ENCODE measurements around the gene MYO9B.
"Not testable (repeated sequence)": the region's sequence is repeated elsewhere in the genome, so short reads cannot be mapped to it uniquely, and the experiment has no call there.

The MYO9B gene

DNA sequence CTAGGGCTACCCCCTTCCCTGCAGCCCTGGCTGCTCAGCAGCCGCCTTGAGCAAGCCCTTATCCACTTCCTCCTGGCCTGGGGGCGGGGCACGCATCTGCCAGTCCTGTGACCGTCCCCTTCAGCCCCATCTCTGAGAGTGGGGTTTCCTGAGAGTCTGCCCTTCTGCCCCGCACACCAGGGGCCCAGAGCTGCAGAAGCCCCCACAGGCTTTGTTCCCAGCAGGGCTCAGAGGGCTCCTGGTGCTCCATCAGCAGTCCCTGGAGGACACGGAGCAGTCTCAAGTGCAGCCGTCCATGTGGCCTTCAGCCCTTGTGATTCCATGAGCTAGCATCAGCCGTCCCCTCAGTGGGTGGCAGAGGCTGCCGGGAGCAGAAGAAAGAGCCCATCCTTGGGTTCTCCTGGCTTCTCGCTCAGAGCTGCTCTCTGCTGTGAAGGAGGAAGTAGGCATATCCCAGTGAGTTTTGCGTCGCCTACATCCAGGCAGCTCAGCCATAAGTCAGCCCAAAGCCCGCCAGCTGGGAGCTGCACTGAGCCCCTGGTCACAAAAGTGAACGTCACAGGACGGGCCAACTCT, 16.3 kb downstream of the MYO9B start:
- FAIRE-seq (no peak), DNase-seq (ENCODE audit: low spot score) (no peak)

DNA sequence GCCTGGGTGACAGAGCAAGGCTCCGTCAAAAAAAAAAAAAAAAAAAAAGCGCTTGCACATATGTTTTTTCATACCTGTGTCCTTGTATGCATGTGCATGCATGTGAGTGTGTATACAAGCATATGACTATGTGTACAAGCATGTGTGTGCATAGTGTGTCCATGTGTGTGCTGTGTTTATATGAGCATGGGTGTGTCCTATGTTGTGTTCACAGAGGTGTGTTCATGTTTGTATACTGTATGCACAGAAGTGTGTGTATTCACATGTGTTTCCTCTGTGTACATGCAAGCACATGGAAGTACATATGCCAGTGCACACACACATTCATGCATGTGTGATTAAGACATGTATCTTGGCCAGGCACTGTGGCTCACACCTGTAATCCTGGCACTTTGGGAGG, 17.1 kb downstream of the MYO9B start:
- no peak for DNase-seq (ENCODE audit: low spot score)
- no peak for FAIRE-seq

DNA sequence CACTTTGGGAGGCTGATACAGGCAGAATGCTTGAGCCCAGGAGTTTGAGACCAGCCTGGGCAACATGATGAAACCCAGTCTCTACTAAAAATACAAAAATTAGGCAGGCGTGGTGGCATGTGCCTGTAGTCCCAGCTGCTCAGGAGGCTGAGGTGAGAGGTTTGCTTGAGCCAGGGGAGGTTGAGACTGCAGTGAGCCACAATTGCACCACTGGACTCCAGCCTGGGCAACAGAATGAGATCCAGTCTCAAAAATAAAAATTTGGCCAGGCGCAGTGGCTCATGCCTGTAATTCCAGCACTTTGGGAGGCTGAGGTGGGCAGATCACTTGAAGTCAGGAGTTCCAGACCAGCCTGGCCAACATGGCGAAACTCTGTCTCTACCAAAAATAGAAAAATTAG, 19.1 kb downstream of the MYO9B start:
- FAIRE-seq; DNase-seq (ENCODE audit: low spot score): not testable (repeated sequence)

DNA sequence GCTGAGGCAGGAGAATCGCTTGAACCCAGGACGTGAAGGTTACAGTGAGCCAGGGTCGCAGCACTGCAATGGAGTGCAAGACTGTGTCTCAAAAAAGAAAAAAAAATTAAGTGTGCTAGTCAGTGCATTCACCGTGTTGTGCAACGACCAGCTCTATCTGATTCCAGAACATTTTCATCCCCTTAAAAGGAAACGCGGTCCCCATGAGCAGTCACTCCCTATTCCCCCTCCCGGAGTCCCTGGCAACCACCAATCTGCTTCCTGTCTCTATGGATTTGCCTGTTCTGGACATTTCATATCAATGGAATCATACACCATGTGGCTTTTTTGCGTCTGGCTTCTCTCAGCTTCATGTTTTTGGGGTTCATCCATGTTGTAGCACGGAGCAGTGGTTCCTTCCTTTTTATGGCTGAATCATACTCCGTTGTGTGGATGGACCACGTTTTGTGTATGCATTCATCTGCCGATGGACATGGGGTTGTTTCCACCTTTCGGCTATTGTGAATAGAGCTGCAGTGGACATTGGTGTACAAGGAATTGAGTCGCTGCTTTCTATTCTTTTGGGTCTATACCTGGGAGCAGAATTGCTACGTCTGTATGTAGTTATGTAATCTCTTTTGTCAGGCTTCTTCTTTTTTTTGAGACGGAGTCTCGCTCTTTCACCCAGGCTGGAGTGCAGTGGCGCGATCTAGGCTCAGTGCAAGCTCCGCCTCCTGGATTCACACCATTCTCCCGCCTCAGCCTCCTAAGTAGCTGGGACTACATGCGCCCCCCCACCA, 19.8 kb downstream of the MYO9B start:
- no peak for FAIRE-seq
- no peak for DNase-seq (ENCODE audit: low spot score)

DNA sequence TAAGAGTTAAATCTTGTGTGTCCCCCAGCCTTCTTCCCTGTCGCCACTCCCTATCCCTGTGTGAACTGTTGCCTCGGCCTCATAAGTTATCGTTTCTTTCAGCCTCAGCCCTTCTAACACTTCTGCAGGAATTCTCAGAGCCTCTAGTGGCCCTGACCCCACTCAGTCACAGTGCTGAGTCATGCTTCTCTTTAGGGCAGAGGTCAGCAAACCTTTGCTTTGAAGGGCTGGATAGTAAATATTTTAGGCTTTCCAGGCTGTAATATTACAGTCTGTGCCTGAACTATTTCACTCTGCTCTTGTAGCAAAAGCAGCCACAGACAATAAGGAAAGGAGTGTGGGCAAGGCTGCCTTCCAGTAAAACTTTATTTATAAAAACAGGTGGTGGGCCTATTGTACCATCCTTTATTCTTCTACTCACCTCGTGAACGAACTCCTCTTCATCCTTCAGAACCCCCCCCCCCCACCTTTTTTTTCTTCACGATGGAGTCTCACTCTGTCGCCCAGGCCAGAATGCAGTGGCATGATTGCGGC, 22.1 kb downstream of the MYO9B start:
- no peak for FAIRE-seq

DNA sequence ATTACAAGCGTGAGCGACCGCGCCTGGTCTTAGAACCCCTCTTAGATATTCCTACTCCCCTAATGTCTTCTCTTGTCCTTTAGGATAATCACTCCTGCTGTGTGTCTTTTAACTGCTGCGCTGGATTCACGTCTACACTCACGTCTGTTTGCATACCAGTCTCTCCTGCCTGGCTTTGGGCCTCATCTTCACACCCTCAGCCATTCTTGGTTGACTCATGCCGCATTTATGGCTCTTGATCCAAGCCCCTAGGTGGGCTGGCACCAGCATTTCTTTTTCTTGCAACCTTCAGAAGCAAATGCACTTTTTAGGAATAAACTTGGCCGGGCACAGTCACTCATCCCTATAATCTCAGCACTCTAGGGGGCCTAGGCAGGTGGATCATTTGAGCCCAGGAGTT, 22.7 kb downstream of the MYO9B start:
- FAIRE-seq (no peak), DNase-seq (ENCODE audit: low spot score) (no peak)

More for the DNA sequence above, 22.1 kb downstream of the MYO9B start:
- no peak for DNase-seq (ENCODE audit: low spot score)

DNA sequence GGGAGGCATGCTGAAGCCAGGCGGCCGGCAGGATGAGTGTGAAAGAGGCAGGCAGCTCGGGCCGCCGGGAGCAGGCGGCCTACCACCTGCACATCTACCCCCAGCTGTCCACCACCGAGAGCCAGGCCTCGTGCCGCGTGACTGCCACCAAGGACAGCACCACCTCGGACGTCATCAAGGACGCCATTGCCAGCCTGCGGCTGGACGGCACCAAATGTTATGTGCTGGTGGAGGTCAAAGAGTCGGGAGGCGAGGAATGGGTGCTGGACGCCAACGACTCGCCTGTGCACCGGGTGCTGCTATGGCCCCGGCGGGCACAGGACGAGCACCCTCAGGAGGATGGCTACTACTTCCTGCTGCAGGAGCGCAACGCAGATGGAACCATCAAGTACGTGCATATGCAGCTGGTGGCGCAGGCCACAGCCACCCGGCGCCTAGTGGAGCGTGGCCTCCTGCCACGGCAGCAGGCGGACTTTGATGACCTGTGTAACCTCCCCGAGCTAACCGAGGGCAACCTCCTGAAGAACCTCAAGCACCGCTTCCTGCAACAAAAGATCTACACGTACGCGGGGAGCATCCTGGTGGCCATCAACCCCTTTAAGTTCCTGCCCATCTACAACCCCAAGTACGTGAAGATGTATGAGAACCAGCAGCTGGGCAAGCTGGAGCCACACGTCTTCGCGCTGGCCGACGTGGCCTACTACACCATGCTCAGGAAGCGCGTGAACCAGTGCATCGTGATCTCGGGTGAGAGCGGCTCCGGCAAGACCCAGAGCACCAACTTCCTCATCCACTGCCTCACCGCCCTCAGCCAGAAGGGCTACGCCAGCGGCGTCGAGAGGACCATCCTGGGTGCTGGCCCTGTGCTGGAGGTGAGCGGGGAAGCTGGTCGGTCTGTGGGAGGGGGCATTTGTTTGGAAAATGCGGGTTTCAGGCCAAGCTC, 26.4 kb downstream of the MYO9B start:
- DNase-seq (ENCODE audit: low spot score) (no peak), FAIRE-seq (no peak)

DNA sequence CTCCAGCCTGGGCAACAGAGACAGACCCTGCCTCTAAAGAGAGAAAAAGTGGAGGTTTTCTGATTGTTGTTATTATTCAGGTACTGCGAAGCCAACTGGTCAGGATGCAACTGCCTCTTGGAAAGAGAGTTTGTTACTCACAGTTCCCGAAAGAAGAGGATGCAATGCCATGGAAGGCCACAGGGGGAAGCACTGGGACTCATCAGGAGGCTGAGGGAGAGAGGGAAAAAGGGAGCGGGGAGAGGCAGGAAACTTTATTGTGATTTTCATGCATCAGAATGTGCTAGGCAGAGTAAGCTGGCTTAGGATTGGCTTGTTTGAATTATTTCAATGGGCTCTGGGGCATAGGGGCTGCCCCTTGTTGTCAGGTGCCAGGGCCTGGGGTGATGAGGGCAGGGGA, 27.6 kb downstream of the MYO9B start:
- FAIRE-seq (no peak), DNase-seq (ENCODE audit: low spot score) (no peak)

DNA sequence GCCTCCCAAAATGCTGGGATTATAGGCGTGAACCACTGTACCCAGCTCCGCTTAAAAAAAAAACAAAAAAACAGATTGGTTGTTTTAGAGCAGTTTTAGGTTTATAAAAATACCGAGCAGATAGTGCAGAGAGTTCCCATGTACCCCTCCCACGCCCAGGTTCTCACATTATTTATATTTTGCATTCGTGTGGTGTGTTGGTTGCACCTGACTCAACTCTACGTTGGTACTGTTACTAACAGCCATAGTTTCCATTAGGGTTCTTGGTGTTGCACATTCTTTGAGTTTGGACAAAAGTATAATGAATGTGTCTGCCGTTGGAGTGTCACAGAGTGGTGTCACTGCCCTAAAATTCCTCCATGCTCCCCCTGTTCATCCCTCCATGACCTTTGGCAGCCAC, 29.1 kb downstream of the MYO9B start:
- DNase-seq (ENCODE audit: low spot score) (no peak), FAIRE-seq (no peak)

DNA sequence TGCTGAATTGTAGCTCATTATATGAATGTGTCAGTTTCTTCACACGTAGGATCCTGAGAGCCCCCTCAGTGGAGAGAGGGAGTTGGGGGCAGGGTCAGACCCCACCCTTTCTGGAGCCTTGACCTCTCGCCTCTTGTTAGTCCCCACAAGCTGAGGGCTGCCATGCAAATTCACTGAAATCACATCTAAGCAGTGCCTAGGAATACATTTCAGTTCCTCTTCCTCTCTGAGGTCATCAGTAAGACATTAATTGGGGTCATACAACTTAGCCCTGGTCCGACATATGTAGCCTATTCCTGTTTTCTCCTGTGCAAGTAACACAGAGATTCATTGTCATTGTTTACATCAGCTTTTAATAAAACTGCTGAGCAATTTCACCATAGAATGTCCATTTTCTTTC, 30.0 kb downstream of the MYO9B start:
- DNase-seq (ENCODE audit: low spot score) (no peak), FAIRE-seq (no peak)

DNA sequence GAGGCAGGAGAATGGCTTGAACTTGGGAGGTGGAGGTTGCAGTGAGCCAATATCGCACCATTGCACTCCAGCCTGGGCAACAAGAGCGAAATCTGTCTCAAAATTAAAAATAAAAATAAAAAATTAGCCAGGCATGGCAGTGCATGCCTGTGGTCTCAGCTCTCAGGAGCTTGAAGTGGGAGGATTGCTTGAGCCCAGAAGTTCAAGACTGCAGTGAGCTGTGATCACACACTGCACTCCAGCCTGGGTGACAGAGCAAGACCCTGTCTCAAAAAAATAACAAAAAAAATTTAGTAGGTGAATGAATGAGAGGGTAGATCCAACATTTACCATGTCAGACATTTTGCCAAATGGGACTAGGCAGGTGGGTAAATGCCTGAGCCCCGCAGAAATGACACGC, 31.4 kb downstream of the MYO9B start:
- DNase-seq (ENCODE audit: low spot score); FAIRE-seq: not testable (repeated sequence)

DNA sequence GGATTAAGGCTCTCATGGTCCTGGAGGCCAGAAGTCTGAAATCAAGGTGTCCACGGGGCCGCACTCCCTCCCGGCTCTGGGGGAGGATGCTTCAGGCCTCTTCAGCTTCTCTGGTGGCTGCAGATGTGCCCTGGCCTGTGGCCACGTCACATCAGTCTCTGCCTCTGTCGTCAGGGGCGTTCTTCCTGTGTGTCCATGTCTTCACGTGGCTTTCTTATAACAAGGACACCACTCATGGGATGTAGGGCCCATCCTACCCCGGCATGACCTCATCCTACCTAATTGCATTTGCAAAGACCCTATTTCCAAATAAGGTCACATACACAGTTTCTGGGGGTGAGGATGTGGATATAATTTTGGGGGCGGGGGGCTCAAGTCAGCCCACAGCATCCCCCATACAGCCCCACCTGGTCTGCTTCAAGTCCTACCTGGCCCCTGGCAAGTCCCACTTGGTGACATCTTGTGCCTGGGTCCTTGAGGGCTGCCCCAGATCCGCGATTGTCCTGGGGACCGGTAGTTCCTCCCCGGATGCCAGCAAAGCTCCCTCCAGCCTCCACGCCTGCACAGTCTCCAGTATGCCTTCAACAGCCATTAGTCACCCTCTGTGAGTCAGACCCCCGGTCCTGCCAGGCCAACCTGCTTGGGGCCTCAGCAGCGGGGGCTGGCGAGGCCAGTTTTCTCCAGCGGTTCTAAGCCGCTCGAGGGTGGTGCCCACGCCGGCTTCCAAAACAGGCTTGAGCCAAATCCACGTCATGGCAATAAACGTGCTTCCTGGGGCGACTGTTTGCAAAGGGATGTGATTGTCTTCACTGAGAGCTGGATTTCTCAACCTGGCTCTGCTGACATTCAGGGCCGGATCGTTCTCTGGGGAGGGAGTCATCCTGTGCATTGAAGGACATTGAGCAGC, 32.2 kb downstream of the MYO9B start:
- no peak for FAIRE-seq
- peak; percentile 91 for DNase-seq (ENCODE audit: low spot score)

DNA sequence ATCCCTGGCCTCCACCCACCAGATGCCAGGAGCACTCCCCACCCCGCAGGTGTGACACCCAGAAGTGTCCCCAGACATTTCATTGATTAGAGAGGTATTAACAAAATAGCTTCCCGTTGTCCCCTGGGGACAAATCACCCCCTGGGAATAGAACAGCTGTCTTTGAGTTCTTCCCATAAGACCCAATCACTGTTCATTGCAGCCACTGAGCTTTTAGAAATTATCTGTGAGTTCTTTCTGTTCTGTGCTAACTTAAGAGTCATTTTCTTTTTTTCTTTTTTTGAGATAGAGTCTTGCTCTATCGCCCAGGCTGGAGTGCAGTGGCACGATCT, 32.8 kb downstream of the MYO9B start:
- FAIRE-seq (no peak), DNase-seq (ENCODE audit: low spot score) (no peak)

DNA sequence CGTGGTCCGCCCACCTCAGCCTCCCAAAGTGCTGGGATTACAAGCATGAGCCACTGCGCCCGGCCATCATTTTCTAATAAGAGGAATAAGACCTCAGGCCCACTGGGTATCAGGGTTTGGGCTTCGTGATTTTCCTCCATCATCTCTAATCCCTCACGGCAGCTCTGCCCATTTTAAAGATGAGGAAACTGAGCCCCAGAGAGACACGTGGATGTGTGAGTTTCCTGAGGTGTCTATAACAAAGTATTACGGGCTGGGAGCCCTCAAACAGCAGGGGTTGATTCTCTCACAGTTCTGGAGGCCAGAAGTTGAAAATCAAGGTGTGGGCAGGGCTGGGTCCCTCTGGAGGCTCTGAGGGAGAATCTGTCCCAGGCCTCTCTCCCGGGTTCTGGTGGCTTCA, 33.7 kb downstream of the MYO9B start:
- DNase-seq (ENCODE audit: low spot score) (no peak), FAIRE-seq (no peak)

DNA sequence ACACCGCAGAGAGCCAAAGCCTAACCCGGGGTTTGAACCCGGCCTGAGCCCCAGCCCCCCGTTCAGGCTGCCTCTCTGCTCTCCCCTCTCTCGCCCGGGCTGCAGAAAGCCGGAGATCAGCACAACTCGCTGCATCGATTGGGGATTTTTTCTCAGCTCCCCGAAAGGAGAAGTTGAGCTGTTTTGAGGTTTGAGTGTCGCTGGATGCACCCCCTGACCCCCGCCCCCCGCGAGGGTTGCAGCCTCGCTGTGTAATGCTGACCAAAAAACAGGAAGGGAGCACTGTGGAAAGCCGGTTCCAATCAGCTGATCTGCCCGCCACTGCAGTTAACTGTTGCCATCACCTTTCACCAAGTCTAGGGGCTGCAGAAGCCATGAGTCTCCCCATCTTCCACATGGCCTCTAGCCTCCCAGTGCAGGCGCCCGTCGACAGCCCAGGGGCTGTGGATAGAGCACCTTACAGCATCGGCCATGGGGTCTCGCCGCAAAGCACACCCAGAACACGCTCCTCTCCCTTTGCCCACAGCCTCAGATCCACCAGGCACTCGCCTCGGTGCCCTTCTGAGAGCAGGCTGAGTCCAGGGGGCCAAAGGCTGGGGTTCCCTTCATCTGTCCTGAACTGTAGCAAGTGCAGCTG, 34.5 kb downstream of the MYO9B start:
- FAIRE-seq (no peak), DNase-seq (ENCODE audit: low spot score) (no peak)

DNA sequence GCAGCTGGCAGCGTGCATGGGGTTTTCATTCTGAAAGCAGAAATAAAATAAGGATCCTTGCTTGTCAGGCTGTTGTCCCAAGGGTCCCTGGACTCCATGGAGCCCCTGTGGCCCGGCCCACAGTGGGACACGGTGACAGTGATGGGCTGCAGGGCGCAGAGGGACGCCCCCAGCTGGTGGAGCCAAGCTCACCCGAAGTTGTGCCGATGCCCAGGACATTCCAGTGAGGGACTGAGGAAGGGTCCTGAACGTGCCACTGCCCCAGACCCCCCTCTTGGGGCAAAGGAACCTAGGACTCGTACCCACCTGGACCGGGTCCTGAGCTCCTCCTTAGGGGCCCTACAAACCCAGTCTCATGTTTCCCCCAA, 35.0 kb downstream of the MYO9B start:
- DNase-seq (ENCODE audit: low spot score) (no peak), FAIRE-seq (no peak)

DNA sequence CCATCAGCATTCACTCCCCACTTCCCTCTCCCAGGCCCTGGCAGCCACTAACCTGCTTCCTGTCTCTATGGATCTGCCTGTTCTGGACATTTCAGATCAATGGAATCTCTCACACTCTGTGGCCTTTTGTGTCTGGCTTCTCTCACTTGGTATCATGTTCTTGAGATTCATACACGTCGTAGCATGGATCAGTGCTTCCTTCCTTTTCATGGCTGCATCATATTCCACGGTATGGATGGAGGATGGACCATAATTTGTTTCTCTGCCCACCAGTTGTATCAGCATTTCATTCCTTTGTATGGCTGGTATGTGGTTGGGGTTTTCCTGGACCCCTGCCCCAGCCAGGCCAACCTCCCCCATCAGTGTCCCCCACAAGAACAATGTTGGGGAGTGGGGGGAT, 36.2 kb downstream of the MYO9B start:
- FAIRE-seq (no peak), DNase-seq (ENCODE audit: low spot score) (no peak)

DNA sequence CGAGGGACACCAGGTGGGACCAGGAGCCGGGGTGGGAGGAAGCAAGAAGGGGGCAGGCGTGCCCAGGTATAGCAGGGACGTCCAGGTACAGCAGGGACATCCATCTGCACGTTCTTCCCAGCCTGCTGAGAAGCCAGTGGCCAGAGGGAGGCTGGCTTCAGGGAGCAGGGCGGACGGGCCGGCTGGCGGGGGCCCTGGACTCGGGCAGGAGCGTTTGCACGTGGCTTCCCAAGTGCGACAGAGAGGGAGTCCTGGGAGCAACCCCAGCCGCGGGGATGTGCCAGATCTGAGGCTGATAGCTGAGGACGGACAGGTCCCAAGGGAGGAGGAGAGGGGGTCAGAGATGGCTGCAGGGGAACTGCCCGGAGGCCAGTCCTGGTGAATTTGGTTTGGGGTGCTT, 36.7 kb downstream of the MYO9B start:
- no peak for DNase-seq (ENCODE audit: low spot score)
- FAIRE-seq: no peak

DNA sequence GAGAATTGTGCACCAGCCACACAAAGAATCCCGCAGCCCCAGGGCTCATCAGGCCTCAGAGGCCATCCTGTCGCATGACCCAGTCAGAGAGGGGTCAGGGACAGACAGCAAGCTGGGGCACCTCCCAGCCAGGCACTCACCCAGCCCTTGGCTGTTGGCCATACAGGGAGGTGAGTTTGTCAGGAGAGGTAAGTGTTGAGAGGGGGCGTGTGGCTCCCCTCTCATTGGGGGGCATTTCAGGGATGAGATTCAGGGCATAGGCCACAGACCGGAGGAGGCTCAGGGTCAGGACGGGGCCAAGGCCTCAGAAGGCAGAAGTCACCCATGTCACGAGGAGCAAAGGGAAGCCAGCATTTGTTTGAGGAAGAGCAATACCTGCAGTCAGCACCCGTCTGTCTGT, 37.1 kb downstream of the MYO9B start:
- FAIRE-seq: no peak
- DNase-seq (ENCODE audit: low spot score): no peak

DNA sequence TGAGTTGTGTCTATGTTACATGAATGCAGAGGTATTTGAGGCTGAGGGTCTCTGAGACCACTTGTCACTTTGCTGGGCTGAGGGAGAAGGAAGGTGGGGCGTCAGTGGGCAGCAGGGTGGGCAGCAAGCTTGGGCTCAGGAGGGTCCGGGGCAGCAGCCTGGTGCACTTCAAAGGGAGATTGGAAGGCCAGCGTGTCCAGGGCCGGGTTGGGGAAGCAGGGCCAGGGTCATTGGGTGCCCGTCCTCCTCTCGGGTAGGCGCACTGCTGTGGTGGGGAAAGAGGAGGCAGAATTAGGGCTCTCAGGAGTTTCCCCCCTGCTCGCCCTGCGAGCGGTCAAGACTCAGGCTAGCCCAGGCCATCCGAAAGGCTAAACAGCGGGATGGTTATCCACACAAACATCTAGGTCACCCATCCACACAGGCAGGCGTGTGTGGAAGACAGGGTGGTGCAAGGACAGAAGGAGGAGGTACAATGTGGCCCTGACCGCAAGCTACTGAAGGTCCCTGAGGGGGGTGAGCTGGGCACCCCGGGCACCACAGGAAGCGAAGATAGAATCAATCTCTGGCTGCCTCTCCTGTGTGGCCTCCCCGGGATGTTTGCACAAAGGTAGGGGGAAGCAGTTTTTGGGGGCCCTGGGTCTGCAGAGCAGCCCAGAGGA, 37.7 kb downstream of the MYO9B start:
- no peak for FAIRE-seq
- DNase-seq (ENCODE audit: low spot score): no peak

All from urothelium cell line (cell line).